ENCODE measurements around the gene GJD3. TPM values are rescaled to one million over a fixed set of nuclear protein-coding genes. Genes with fewer than 3 reads are reported as not detected.

The GJD3 gene
- total RNA-seq, 3 donors from 2014 or later (not counting 1 experiment from before 2014, with no cell fraction given), result not detected

- peak; percentile 90 to 98 for DNase-seq
- Histone ChIP-seq H3K4me3 (ENCODE audit: low read length) (peak overlapping the region; percentile 58), H3K27ac (ENCODE audit: low read length) (peak overlapping the region; percentile 98), H3K9me3 (ENCODE audit: control insufficient read depth, insufficient read depth, low read length) (no peaks in the 10 kb centered on the region), H3K36me3 (ENCODE audit: control insufficient read depth, insufficient read depth, low read length) (no peaks in the 10 kb centered on the region), H3K4me1 (ENCODE audit: control insufficient read depth, insufficient read depth, low read length) (peaks cover 95% of the 10 kb centered on the region), H3K27me3 (ENCODE audit: control insufficient read depth, insufficient read depth, low read length) (no peaks in the 10 kb centered on the region)
- no peaks in the 10 kb centered on the region for H3K27me3 Mint-ChIP-seq (ENCODE audit: low read depth in 2 of 2)
- H3K27ac Mint-ChIP-seq, result peak overlapping the region; percentile 99
- intact Hi-C loops (cut with micrococcal nuclease), result loop anchor here (1.0 to 5.0 kb wide), 4 partner anchors 19 to 555 kb away; partner anchors contain the start of gene CDC6
- H3K4me3 Mint-ChIP-seq, result peak overlapping the region; percentile 94
- no peak for TF ChIP-seq CTCF (IDR thresholded peaks at IDR 0.05)
- peaks cover 81 to 95% of the 10 kb centered on the region in 2 donors for H3K4me1 Mint-ChIP-seq
- H3K9me3 Mint-ChIP-seq, result no peaks in the 10 kb centered on the region
- no peaks in the 10 kb centered on the region for H3K36me3 Mint-ChIP-seq
- 0% methylated on average over 16 of the region's 19 CpGs for WGBS (ENCODE audit: insufficient coverage)
- ATAC-seq, result peak; percentile 30 to 59 (median 46)
Measured at GRCh38 chr17:40322358-40323315, 41.9 kb downstream of the GJD3 start.

GRCh38 chr17:40321961-40322357 is 42.6 kb downstream of the GJD3 start:
- Mint-ChIP-seq H3K36me3 (no peaks in the 10 kb centered on the region), H3K9me3 (no peaks in the 10 kb centered on the region), H3K27ac (peak overlapping the region; percentile 99), H3K4me3 (peak overlapping the region; percentile 94), H3K27me3 (ENCODE audit: low read depth in 2 of 2) (no peaks in the 10 kb centered on the region), H3K4me1 (peaks cover 81 to 95% of the 10 kb centered on the region in 2 donors)
- Histone ChIP-seq H3K36me3 (ENCODE audit: control insufficient read depth, insufficient read depth, low read length) (no peaks in the 10 kb centered on the region), H3K27ac (ENCODE audit: low read length) (peak overlapping the region; percentile 98), H3K9me3 (ENCODE audit: control insufficient read depth, insufficient read depth, low read length) (no peaks in the 10 kb centered on the region), H3K4me1 (ENCODE audit: control insufficient read depth, insufficient read depth, low read length) (peaks cover 95% of the 10 kb centered on the region), H3K4me3 (ENCODE audit: low read length) (peak overlapping the region; percentile 58), H3K27me3 (ENCODE audit: control insufficient read depth, insufficient read depth, low read length) (no peaks in the 10 kb centered on the region)
- no peak for ATAC-seq
- intact Hi-C loops (cut with micrococcal nuclease), result loop anchor here (2.0 to 5.0 kb wide), 3 partner anchors 35 to 555 kb away; partner anchors contain the start of gene CDC6
- no peak for DNase-seq
- WGBS (ENCODE audit: insufficient coverage), result 8% methylated on average over 4 of the region's 4 CpGs
- no peak for TF ChIP-seq CTCF (IDR thresholded peaks at IDR 0.05)

GRCh38 chr17:40321524-40321929 is 43.0 kb downstream of the GJD3 start:
- TF ChIP-seq CTCF (IDR thresholded peaks at IDR 0.05), result no peak
- Mint-ChIP-seq H3K36me3 (no peaks in the 10 kb centered on the region), H3K27ac (peak overlapping the region; percentile 99), H3K4me1 (peaks cover 79 to 91% of the 10 kb centered on the region in 2 donors), H3K27me3 (ENCODE audit: low read depth in 2 of 2) (no peaks in the 10 kb centered on the region), H3K4me3 (peak overlapping the region; percentile 94), H3K9me3 (no peaks in the 10 kb centered on the region)
- Histone ChIP-seq H3K9me3 (ENCODE audit: control insufficient read depth, insufficient read depth, low read length) (no peaks in the 10 kb centered on the region), H3K27ac (ENCODE audit: low read length) (peak overlapping the region; percentile 98), H3K4me1 (ENCODE audit: control insufficient read depth, insufficient read depth, low read length) (peaks cover 95% of the 10 kb centered on the region), H3K36me3 (ENCODE audit: control insufficient read depth, insufficient read depth, low read length) (no peaks in the 10 kb centered on the region), H3K27me3 (ENCODE audit: control insufficient read depth, insufficient read depth, low read length) (no peaks in the 10 kb centered on the region), H3K4me3 (ENCODE audit: low read length) (peak overlapping the region; percentile 58)
- intact Hi-C loops (cut with micrococcal nuclease), result loop anchor here (5.0 kb wide), 2 partner anchors 221 to 554 kb away; no protein-coding TSS in a partner anchor
- 85% methylated on average over 4 of the region's 4 CpGs for WGBS (ENCODE audit: insufficient coverage)
- DNase-seq, result no peak
- ATAC-seq, result no peak

All from natural killer cell (primary cell).